ENCODE data around the gene GABBR2.

GRCh38 chr9:98743329-98743728, 34.6 kb upstream of the GABBR2 start:
- no peak for TF ChIP-seq SIN3A (IDR thresholded peaks at IDR 0.05; ENCODE audit: borderline replicate concordance, low read depth, low read length)
- TF ChIP-seq CTCF (IDR thresholded peaks at IDR 0.05) = no peak
- TF ChIP-seq RAD21 (IDR thresholded peaks at IDR 0.05; ENCODE audit: low read length) = no peak
- no peak for TF ChIP-seq EZH2phosphoT487 (IDR thresholded peaks at IDR 0.05; ENCODE audit: borderline replicate concordance, low read depth)
- TF ChIP-seq ELF1 (IDR thresholded peaks at IDR 0.05) = no peak
- TF ChIP-seq FOXM1 (IDR thresholded peaks at IDR 0.05; ENCODE audit: low read depth) = no peak
- TF ChIP-seq POLR2AphosphoS5 (IDR thresholded peaks at IDR 0.05; ENCODE audit: low read depth, low read length) = no peak
- TF ChIP-seq TAF1 (IDR thresholded peaks at IDR 0.05; ENCODE audit: borderline replicate concordance, low read depth, low read length) = no peak
- TF ChIP-seq REST (IDR thresholded peaks at IDR 0.05; ENCODE audit: low read depth, low read length) = no peak
